PC-9 (cell line): ENCODE results near the gene PRDX1. TPM values are rescaled to one million over a fixed set of nuclear protein-coding genes. Genes with fewer than 3 reads are reported as not detected.

ENCODE experiments used
- BruUV-seq: library from RNA; stranded (reverse); fragments of 400-500 nt; replicated peaks from 2 replicates; lab custom pipeline; 2021; lab: Mats Ljungman, UMichigan
- CTCF ChIA-PET: fragments of 300-600 bp; sonication (Branson Sonifier 250); formaldehyde crosslinking; loops from one replicate; lab custom pipeline; 2022; ENCODE audit warnings: antibody characterized with exemption; lab: Charles Lee
- POLR2A ChIA-PET: fragments of 300-600 bp; sonication (Branson Sonifier 250); formaldehyde crosslinking; loops from one replicate; lab custom pipeline; 2022; ENCODE audit warnings: antibody characterized with exemption; ENCODE audit not compliant: unreplicated experiment; lab: Charles Lee
- DNase-seq, 2 experiments: peaks; one replicate each; pipeline versions ENCODE4 v3.0.0 to v3.0.0-alpha.2; 2015 to 2022; ENCODE audit warnings: mixed read lengths in 1 of 2
- H2AFZ ChIP-seq: fragments of 200-600 bp; sonication (generic); 2 replicates; pipeline ENCODE4 v1.8.1; 2017; ENCODE audit warnings: antibody characterized with exemption
- H3F3A ChIP-seq: fragments of 200-600 bp; sonication (generic); 2 replicates; pipeline ENCODE4 v1.8.1; 2017; ENCODE audit warnings: antibody characterized with exemption, mild to moderate bottlenecking, low read depth; ENCODE audit not compliant: insufficient read depth
- H3K27ac ChIP-seq: fragments of 200-600 bp; sonication (generic); 2 replicates; pipeline ENCODE4 v1.6.1; 2016; ENCODE audit warnings: mixed run types
- H3K27me3 ChIP-seq: fragments of 200-600 bp; sonication (generic); 2 replicates; pipeline ENCODE4 v1.6.1; 2016; ENCODE audit warnings: low read depth, mixed run types; ENCODE audit not compliant: insufficient read depth
- H3K36me3 ChIP-seq: fragments of 200-600 bp; sonication (generic); 2 replicates; pipeline ENCODE4 v1.6.1; 2016; ENCODE audit warnings: low read depth, mixed run types
- H3K4me1 ChIP-seq: fragments of 200-600 bp; sonication (generic); replicated peaks from 2 replicates; pipeline ENCODE4 v1.6.1; 2016; ENCODE audit warnings: mixed run types; ENCODE audit not compliant: insufficient read depth
- H3K4me2 ChIP-seq: fragments of 200-600 bp; sonication (generic); 2 replicates; pipeline ENCODE4 v1.6.1; 2017; ENCODE audit warnings: mixed run types
- H3K4me3 ChIP-seq: fragments of 200-600 bp; sonication (generic); 2 replicates; pipeline ENCODE4 v1.6.1; 2016; ENCODE audit warnings: mixed run types
- H3K79me2 ChIP-seq: fragments of 200-600 bp; sonication (generic); 2 replicates; pipeline ENCODE4 v1.6.1; 2017; ENCODE audit warnings: low read depth, mixed run types
- H3K9me2 ChIP-seq: fragments of 200-600 bp; sonication (generic); 2 replicates; pipeline ENCODE4 v1.8.1; 2017; ENCODE audit warnings: mild to moderate bottlenecking; ENCODE audit not compliant: insufficient read depth
- H3K9me3 ChIP-seq: fragments of 200-600 bp; sonication (generic); 2 replicates; pipeline ENCODE4 v1.8.1; 2016; ENCODE audit warnings: low read depth; ENCODE audit not compliant: insufficient read depth
- H4K20me1 ChIP-seq: fragments of 200-600 bp; sonication (generic); 2 replicates; pipeline ENCODE4 v1.8.1; 2017; ENCODE audit not compliant: insufficient read depth
- EZH2 ChIP-seq: fragments of 200-600 bp; sonication (generic); IDR thresholded peaks from 2 replicates; pipeline ENCODE4 v1.8.0; 2017; ENCODE audit warnings: antibody characterized with exemption, low read depth
- intact Hi-C: fragments of 100-400 bp; cut with micrococcal nuclease; formaldehyde crosslinking; loops from one replicate; pipeline ENCODE4 v1.10.0; 2022; ENCODE audit not compliant: unreplicated experiment
- total RNA-seq: library from RNA; stranded (reverse); gene quantifications from 2 replicates; pipeline ENCODE4 v1.2.3, GENCODE V29; 2021
- TF ChIP-seq, protein P1 (sequence below): fragments of 200-600 bp; sonication (generic); conservative IDR thresholded peaks from 2 replicates; pipeline ENCODE4 v1.6.1; 2017; ENCODE audit warnings: mixed run types, antibody characterized with exemption, mild to moderate bottlenecking, moderate library complexity

The PRDX1 gene
- total RNA-seq, 1 experiment from 2014 or later = 1,838 TPM

DNA sequence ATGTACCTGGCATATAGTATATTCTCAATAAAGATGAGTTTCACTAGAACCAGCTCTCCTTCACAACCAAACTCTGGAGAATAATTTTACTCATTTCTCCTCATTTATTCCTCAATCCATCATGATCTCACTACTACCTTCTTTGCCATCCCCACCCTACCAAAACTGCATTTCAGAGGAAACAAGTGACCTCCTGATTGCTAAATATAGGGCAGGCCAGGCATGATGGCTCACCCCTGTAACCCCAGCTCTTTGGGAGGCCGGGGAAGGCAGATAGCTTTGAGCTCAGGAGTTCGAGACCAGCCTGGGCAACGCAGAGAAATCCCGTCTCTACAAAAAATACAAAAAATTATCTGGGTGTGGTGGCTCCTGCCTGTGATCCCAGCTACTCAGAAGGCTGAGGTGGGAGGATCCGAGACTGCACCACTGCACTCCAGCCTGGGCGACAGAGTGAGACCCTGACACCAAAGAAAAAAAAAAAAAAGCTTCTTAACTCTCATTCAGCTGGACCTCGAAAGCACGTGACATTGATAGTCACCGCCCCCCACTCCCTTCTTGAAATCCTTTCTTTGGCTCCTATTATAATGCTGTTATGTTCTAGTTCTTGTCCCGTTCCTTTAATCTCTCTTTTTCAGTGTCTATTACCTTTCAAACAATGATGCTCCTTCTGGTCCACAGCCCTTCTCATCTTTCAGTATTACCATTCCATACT is 32.9 kb downstream of the PRDX1 start:
- Histone ChIP-seq H3F3A (no peaks in the 10 kb centered on the region; the same call in 1 of the 2 replicates), H2AFZ (no peak overlapping the region), H3K9me2 (no peaks in the 10 kb centered on the region), H3K4me1 (peaks cover 16% of the 10 kb centered on the region), H3K27me3 (no peaks in the 10 kb centered on the region), H3K9me3 (no peaks in the 10 kb centered on the region), H3K36me3 (no peaks in the 10 kb centered on the region), H4K20me1 (no peaks in the 10 kb centered on the region), H3K4me3 (no peak overlapping the region), H3K27ac (no peak overlapping the region), H3K79me2 (no peaks in the 10 kb centered on the region), H3K4me2 (peak overlapping the region; percentile 88)
- intact Hi-C loops = loop anchor here (5.0 kb wide), 1 partner anchor 652 kb away; no protein-coding TSS in a partner anchor
- TF ChIP-seq EZH2 = no peak
- TF ChIP-seq, protein P1, sequence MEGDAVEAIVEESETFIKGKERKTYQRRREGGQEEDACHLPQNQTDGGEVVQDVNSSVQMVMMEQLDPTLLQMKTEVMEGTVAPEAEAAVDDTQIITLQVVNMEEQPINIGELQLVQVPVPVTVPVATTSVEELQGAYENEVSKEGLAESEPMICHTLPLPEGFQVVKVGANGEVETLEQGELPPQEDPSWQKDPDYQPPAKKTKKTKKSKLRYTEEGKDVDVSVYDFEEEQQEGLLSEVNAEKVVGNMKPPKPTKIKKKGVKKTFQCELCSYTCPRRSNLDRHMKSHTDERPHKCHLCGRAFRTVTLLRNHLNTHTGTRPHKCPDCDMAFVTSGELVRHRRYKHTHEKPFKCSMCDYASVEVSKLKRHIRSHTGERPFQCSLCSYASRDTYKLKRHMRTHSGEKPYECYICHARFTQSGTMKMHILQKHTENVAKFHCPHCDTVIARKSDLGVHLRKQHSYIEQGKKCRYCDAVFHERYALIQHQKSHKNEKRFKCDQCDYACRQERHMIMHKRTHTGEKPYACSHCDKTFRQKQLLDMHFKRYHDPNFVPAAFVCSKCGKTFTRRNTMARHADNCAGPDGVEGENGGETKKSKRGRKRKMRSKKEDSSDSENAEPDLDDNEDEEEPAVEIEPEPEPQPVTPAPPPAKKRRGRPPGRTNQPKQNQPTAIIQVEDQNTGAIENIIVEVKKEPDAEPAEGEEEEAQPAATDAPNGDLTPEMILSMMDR = no peak
- ChIA-PET POLR2A (no interaction called here), CTCF (interaction anchor here (0.6 kb wide), 1 partner anchor 759 kb away, joined by 3 read pairs; the partner anchor contains the start of gene RAD54L)
- no peak for DNase-seq
- no TSS peak for BruUV-seq

DNA sequence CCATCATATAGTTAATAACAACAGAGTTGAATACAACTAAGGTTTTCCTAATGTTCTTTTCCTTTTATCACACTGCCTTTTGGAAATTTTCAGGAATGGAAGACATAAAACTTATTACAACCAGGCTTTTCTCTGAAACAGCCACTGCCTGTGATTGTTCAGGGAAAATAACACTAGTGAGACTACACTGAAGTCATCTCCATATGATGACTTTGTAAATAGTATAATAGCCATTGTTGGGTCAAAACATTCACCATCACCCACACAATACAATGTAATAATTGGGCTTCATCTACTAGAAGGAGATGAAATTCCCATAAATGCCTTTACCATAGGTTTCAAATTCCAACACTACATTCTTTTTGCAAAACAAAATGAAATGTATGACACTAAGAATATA is 35.7 kb downstream of the PRDX1 start:
- intact Hi-C loops = loop anchor here (5.0 kb wide), 1 partner anchor 649 kb away; no protein-coding TSS in a partner anchor
- no peak overlapping the region for H3K4me3 ChIP-seq
- no peaks in the 10 kb centered on the region for H3K9me3 ChIP-seq
- H3K27ac ChIP-seq = no peak overlapping the region
- no peak overlapping the region for H3K4me2 ChIP-seq
- no peak overlapping the region for H2AFZ ChIP-seq
- TF ChIP-seq EZH2 = no peak
- TF ChIP-seq, protein P1 = no peak
- H3K79me2 ChIP-seq = no peaks in the 10 kb centered on the region
- peaks cover 8% of the 10 kb centered on the region for H3K4me1 ChIP-seq
- ChIA-PET POLR2A (interaction anchor here (0.6 kb wide), 1 partner anchor 666 kb away, joined by 4 read pairs; no protein-coding TSS in a partner anchor), CTCF (interaction anchor here (0.7 kb wide), 1 partner anchor 179 kb away, joined by 13 read pairs; no protein-coding TSS in a partner anchor)
- no peaks in the 10 kb centered on the region; the same call in 1 of the 2 replicates for H4K20me1 ChIP-seq
- no peak for DNase-seq
- H3K36me3 ChIP-seq = no peaks in the 10 kb centered on the region
- no TSS peak for BruUV-seq
- no peaks in the 10 kb centered on the region for H3K9me2 ChIP-seq
- peaks cover 5% of the 10 kb centered on the region; the same call in 1 of the 2 replicates for H3F3A ChIP-seq
- no peaks in the 10 kb centered on the region for H3K27me3 ChIP-seq

DNA sequence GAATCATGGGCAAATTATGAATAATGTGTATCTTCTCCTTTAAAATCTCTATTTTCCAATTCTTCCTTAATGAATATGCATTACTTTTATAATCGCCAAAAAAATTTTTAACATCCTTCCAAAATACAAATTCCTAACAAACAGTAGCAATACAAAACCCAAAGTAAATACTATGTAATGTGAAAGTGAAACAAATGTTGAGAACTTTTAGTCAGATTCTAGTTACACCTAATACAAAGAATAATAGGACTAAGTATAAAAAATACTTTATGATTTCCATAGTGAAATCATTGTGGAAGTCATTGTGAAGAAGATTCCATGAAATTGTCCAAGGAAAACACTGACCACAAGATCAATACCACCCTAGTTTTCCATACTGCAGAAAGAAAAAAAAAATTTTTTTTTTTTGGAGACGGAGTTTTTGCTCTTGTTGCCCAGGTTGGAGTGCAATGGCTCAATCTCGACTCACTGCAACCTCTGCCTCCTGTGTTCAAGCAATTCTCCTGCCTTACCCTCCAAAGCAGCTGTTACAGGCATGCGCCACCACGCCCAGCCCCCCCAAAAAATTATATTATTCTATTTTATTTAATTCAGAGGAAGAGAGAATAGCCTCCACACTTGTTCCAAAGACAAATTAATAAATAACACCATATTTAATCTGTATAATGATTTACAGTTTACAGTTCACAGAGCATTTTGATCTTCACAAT is 42.5 kb downstream of the PRDX1 start:
- ChIA-PET CTCF (no interaction called here), POLR2A (no interaction called here)
- BruUV-seq = no TSS peak
- no peak overlapping the region for H3K4me3 ChIP-seq
- no peak overlapping the region for H3K4me2 ChIP-seq
- TF ChIP-seq, protein P1 = no peak
- TF ChIP-seq EZH2 = no peak
- no peaks in the 10 kb centered on the region for H3K27me3 ChIP-seq
- no peaks in the 10 kb centered on the region for H3K36me3 ChIP-seq
- H3F3A ChIP-seq = peaks cover 5% of the 10 kb centered on the region; the same call in 1 of the 2 replicates
- no peaks in the 10 kb centered on the region for H3K79me2 ChIP-seq
- no peaks in the 10 kb centered on the region for H3K9me2 ChIP-seq
- H3K27ac ChIP-seq = no peak overlapping the region
- no peaks in the 10 kb centered on the region for H3K4me1 ChIP-seq
- DNase-seq = no peak
- H4K20me1 ChIP-seq = no peaks in the 10 kb centered on the region; the same call in 1 of the 2 replicates
- no peak overlapping the region for H2AFZ ChIP-seq
- intact Hi-C loops = no loop called here
- no peaks in the 10 kb centered on the region for H3K9me3 ChIP-seq
